Stimulated activated CD8-positive, alpha-beta memory T cell treated with anti-CD3 and anti-CD28 coated beads, Interleukin-15, amount 100 ng/mL, for 1 hour (primary cell): ENCODE data around the gene PRKAG2.

ENCODE experiments used
- DNase-seq: peaks from one replicate; pipeline ENCODE4 v3.0.0-alpha.2; 2020; ENCODE audit warnings: low read depth

Gene PRKAG2

DNA sequence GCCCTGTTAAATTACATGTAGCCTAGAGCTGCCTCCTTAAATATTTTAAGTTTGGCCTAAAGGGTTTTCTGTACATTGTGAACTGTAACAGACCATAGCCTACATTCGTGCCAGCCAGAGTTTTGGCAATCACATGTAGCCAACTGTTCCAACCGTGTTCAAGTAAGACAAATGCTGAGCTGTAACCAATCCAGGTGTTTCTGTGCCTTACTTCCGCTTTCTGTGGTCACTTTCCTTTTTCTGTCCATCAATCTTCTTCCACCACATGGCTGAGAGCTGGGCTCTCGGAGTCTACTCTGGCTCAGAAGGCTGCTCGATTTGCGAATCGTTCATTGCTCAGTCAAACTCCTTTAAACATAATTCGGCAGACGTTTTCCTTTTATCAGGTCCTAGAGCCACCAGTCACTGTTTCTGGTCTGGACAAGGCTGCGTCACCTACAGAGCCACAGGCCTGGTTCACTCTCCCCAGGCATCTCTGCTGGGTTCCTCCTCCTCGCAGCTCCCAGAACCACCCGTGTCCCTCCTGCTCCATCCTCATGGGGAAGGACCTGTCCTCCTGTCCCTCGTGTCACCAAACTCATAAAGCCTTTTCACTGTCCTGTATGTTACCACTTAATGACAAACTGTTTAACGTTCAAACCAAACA lies 199.2 kb downstream of the PRKAG2 start:
- no peak for DNase-seq

DNA sequence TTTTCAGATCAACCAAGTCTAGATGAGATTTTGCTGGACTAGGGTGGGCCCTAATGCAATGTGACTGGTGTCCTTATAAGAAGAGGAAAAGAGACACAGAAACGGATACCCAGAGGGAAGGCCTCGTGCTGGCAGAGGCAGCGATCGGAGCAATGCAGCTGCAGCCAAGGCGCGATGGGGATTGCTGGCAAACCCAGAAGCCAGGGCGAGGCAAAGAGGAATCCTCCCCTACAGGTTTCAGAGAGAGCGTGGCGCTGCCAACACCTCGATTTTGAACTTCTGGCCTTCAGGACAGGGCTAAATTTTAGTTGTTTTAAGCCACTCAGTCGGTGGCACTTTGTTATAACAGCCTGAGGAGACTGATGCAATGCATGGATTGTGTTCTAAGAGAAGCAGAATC lies 200.2 kb downstream of the PRKAG2 start:
- no peak for DNase-seq

DNA sequence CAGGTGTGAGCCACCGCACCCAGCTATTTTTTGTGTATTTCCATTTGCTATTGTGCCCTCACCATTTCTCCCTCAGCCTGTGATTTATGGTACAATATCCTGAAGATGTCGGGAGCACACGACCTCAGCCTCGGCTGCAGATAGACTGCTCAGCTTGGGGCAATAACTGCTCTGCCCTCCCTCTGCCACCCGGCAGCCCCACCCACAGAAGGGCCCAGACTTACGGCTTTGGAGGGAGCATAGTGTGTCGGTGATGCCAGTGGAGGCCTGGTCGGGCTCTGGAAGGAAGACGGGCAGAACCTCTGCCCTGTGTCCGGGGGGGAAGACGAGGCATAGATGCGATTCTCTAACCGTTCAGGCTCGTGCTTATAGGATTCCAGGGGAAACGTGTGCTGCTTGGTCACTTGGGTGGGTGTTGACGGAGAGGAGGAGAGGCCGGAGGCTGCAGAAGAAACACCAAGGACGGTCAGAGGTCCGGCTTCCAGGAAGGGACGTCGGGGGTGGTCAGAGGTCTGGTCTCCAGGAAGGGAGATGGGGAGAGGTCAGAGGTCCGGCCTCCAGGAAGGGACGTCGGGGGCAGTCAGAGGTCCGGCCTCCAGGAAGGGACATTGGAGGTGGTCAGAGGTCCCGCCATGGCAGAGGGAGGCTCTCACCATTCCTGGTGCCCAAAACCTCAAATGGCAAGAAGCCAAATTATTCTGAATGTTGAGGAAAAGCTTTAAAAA lies 201.6 kb downstream of the PRKAG2 start:
- DNase-seq = no peak

DNA sequence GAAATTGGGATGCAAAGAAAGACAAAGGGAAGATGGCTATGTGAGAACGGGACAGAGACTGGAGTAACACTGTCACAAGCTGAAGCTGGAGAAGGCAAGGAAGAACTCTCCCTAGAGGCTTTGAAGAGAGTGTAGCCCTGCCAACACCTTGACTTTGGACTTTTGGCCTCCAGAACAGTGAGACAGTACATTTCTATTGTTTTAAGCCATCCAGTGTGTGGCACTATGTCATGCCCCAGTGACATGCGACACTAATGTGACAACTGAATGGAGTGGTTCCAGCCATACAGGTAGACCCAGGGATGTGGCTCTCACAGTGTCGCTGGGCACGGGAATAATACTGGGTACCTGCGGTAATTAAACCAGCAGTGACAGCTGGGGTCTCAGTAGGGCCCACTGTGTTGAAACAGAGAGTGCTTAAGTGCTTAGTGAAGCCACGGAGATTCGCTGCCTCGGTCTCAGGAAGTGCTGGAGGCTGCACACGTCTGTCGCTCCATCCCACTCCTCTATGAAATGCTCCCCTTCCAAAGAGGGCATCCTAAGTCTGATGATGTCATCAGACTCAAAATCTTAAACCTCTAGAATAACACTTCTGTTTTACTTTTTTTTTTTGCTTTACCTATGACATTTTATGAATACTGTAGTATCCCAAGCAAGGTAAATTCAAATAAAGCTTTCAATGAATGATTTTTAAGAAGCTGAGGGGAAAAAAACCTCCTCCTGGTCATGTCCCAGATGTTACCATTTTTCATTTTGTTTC lies 202.6 kb downstream of the PRKAG2 start:
- no peak for DNase-seq

- no peak for DNase-seq
These were observed 203.7 kb downstream of the PRKAG2 start for GRCh38 chr7:151673216-151673615.

- no peak for DNase-seq
These were observed 204.2 kb downstream of the PRKAG2 start for GRCh38 chr7:151672716-151673115.

- DNase-seq = no peak
These were observed 205.4 kb downstream of the PRKAG2 start for GRCh38 chr7:151671514-151671913.

DNA sequence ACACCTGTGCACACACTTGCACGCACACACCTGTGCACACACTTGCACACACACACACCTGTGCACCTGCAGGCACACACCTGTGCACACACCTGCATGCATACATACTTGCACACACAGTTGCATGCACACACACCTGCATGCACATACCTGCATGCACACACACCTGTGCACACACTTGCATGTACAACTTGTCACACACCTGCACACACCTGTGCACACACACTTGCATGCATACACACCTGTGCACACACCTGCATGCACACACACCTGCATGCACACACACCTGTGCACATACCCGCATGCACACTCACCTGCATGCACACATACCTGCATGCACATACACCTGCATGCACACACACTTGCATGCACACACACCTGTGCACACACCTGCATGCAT lies 207.2 kb downstream of the PRKAG2 start:
- no peak for DNase-seq

- no peak for DNase-seq
These were observed 210.0 kb downstream of the PRKAG2 start for GRCh38 chr7:151666886-151667285.

- no peak for DNase-seq
These were observed 211.5 kb downstream of the PRKAG2 start for GRCh38 chr7:151665368-151665767.

DNA sequence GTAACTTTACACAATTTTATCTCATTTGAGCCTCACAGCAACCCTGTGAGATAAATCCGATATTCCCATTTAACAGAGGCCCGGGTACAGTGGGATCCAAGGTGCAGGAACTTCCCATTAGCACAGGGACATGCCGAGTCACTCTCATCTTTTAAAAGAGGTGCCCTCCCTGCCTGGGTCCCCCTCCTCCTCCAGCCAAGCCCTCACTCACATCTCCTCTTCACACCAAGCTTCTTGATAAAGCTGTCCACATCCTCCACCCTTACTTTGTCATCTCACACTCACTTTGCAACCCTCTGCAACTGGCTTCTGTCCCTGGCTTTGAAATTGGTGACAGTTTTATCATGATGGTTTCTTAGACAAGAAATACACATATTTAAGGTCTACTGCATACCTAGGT lies 212.6 kb downstream of the PRKAG2 start:
- no peak for DNase-seq

DNA sequence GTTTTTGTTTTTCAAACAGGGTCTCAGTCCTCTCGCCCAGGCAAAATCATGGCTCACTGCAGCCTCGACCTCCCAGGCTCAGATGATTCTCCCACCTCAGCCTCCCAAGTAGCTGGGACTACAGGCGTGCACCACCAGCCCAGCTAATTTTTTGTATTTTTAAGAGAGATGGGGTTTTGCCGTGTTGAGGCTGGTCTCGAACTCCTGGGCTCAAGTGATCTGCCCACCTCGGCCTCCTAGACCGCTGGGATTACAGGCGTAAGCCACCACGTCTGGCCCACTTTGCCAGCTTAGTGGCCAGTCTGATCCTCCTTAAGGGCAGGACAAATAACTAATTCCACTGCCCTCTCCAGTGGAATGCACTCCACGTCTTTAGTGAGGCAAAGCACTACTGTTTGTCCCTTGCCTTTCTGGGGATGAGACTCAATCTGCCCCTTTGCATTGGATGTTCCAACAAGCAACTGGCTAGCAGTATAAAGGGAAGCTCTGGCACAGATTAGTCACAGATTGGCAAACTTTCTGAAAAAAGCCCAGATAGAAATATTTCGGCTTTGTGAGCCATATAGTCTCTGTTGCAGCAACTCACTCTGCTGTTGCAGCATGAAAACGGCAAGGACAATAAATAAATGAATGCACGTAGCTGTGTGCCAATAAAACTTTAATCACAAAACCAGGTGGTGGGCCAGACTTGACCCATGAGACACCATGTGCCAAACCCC lies 213.4 kb downstream of the PRKAG2 start:
- no peak for DNase-seq

DNA sequence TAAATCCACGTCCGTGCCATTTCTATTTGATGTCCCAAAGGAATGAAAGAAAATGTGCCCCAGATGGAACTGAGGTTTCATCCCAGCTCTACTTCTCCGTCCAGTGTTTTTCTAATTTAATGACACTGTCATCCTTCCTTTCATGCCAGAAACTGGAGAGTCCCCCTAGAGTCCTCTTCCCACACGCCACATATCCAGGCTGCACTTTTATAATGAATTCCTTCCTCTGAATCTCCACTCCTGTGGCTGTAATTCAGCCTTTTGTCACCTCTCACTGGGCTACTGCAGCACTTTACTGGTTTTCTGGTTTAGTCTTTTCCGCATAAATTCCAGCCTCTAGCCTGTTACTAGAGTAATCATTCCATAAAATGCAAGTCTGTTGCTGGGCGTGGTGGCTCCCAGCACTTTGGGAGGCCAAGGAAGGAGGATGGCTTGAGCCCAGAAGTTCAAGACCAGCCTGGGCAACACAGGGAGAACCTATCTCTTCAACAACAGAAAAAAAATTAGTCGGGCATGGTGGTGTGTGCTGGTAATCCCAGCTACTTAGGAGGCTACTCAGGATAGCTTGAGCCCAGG lies 214.6 kb downstream of the PRKAG2 start:
- DNase-seq = no peak

GRCh38 chr7:151661587-151661986 lies 215.3 kb downstream of the PRKAG2 start:
- no peak for DNase-seq

- no peak for DNase-seq
These were observed 216.8 kb downstream of the PRKAG2 start for GRCh38 chr7:151660141-151660540.

DNA sequence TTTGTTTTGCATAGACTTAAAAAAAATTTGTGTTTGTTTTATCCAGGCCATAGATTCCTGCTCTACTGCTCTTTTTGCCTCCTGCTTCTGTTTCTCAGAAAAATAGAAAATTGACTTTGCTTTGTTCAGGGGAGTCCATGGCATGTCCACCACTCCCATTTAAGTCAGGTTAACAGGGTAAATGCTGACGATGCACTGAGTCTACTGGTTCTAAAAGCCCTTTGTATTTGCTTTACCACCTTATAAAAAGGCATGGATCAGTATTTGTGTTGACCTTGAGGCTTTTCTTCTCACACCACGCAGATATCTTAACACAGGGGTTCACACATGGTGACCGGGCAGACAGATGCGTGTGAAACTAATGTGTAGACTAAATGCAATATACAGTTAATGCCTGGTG lies 217.7 kb downstream of the PRKAG2 start:
- DNase-seq = no peak

GRCh38 chr7:151658778-151659177 lies 218.1 kb downstream of the PRKAG2 start:
- no peak for DNase-seq

DNA sequence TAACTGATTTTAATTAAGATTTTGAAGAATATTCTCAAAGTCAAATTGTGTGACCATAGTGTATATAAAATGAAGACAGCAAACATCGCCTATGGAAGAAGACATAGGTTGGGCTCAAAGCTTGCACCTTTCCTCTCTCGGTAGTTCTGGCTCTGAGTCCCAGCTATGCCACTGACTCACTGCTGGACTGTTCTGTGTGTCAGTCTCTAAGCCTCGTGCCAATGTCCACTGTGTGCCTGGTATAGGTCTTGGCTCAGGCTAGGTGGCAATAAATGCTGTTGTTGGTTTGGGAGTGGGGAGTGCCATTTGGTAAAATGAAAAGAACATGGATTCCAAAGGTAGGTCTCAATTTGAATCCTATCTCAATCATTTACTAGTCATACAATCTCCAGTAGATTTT lies 219.7 kb downstream of the PRKAG2 start:
- DNase-seq = no peak

DNA sequence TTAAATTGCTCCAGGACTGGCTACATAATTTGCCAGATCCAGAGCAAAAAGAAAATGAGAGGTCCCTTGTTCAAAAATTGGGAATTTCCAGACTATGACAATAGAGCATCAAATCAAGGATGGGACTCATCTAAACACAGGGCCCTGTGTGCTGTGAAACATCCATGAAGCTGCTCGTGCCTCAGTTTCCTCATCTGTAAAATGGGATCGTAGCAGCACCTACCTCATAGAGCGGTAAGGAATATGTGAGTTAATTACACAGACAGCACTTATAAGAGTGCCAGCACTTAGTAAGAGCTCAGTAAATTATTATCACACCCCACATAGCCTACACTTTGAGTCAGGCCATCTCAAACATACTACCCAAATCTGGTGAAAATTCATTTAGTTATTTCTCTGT lies 221.4 kb downstream of the PRKAG2 start:
- no peak for DNase-seq

DNA sequence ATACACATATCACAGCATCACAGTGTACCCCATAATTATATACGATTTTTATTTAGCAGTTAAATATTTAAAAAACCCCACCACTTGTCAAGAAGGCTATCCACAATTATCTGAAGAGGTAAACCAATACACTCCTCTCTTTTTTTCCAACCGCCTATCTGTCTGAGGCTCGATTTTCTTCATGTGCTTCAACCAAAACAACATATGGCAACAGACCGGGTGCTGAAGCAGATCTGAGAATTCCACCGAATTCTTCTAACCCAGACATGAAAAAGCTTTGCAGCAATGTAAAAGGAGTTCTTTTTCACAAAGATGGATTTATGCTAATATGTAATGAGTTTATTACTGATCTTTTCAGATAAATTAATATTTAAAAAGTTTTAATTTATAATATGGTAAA lies 224.8 kb downstream of the PRKAG2 start:
- no peak for DNase-seq

DNA sequence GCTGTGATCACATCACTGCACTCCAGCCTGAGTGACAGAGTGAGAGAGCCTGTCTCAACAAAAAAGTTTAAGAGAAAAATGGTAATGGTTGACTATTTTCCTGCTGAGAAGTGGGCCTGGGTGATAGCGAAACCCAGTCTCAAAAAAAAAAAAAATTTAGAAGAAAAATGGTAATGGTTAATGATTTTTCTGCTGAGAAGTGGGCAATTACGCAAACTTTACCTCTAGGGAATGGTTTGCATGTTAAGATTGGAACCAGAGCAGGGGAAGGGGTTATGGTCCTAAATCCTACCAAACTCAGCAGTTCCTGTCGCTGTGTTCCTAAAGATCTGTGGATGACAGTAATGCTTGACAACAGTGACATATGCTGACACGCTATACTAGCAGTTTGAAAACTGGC lies 226.8 kb downstream of the PRKAG2 start:
- DNase-seq = no peak

DNA sequence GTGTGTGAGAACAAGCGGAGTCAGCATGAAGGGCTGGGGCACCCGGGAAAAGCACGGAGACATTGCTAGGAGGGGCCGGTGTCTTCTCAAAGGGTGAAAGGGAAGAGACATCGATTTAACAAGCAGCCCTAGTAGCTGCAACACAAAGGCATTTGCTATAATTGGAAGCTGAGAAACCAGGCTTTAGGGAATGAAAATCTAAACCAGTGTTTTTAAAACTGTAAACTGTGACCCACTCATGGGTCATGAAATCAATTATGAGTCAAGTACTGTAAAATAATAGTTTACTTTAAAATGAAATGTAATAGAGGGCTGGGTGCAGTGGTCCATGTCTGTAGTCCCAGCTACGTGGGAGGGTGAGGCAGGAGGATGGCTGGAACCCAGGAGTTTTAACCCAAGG lies 228.5 kb downstream of the PRKAG2 start:
- no peak for DNase-seq
